ENCODE results near the gene GSN.

- TF ChIP-seq, protein P1, sequence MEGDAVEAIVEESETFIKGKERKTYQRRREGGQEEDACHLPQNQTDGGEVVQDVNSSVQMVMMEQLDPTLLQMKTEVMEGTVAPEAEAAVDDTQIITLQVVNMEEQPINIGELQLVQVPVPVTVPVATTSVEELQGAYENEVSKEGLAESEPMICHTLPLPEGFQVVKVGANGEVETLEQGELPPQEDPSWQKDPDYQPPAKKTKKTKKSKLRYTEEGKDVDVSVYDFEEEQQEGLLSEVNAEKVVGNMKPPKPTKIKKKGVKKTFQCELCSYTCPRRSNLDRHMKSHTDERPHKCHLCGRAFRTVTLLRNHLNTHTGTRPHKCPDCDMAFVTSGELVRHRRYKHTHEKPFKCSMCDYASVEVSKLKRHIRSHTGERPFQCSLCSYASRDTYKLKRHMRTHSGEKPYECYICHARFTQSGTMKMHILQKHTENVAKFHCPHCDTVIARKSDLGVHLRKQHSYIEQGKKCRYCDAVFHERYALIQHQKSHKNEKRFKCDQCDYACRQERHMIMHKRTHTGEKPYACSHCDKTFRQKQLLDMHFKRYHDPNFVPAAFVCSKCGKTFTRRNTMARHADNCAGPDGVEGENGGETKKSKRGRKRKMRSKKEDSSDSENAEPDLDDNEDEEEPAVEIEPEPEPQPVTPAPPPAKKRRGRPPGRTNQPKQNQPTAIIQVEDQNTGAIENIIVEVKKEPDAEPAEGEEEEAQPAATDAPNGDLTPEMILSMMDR (conservative IDR thresholded peaks at IDR 0.05 in 1 of 2, IDR thresholded peaks at IDR 0.05 in 1 of 2; ENCODE audit: extremely low read depth in 1 of 2, insufficient read depth in 1 of 2, low read depth in 1 of 2, low read length in 2 of 2) = no peak
- no peak for TF ChIP-seq EZH2 (IDR thresholded peaks at IDR 0.05; ENCODE audit: borderline replicate concordance, low read length)
Measured at GRCh38 chr9:121239851-121240250, 28.1 kb upstream of the GSN start.
